Hematopoietic multipotent progenitor cell treated with erythropoietin and hydrocortisone succinate and interleukin-3 and kit ligand, for 6 days (in vitro differentiated cells): Measurements from ENCODE around the gene ZDHHC21.
A peak's percentile ranks its signal among the peaks of the same experiment; 100 is the strongest.
"Not testable (repeated sequence)": the region's sequence is repeated elsewhere in the genome, so short reads cannot be mapped to it uniquely, and the experiment has no call there.

Source experiments
- DNase-seq: peaks from one replicate; pipeline ENCODE4 v3.0.0-alpha.2; 2015

Gene ZDHHC21

DNA sequence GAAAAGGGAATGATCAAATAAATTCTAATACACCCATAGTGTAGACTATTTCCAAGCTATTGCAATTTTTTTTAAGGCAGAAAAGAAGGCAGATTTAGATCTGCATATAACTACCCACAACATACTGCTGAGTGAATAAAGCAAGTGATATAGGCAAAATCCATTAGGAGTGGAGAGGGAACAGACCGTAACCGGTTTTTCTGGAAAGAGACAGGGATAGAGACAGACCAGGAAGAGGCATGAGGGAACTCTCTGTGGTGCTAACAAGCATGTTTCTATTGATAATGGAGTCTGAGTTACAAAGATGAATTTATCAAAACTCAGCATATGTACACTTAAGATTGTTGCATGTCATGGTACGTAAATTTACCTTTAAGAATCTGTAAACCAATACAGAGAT lies 14.5 kb downstream of the ZDHHC21 start:
- no peak for DNase-seq

DNA sequence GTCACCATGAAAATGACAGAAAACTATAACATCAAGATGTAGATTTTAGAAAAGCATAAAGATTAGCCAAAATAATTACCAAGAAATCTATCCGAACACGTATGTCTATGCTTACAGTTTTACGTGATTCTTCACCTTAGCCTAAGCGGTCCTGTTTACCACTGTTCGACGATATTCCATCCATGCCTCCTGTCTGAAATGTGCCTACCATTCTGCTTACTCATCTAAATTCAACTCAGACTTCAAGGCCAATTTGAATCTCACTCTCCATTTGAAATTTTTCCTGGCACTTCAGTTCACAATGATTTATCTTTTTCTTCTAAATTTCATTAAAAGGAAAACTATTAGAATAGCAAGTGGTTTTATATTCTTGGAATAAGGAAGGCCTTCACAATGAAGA lies 15.4 kb downstream of the ZDHHC21 start:
- no peak for DNase-seq

- no peak for DNase-seq
These were observed 15.8 kb downstream of the ZDHHC21 start for GRCh38 chr9:14677396-14677795.

DNA sequence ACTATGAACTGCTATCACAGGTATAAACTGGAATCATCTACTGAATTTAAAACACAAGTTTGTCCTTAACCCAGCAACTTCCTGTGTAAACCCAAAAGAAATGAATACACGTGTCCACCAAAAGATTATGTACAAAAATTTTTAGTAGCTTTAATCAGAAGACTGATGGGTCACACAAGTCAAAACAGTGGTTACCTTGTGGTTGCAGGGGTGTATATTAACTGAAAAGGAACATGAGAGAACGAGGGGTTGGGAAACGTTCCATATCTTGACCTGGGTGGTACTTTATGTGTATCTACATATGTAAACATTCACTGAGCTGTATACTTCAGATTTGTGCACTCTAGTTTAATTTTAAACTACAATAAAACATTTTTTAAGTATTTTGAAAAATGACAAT lies 18.6 kb downstream of the ZDHHC21 start:
- DNase-seq: peak; percentile 20

DNA sequence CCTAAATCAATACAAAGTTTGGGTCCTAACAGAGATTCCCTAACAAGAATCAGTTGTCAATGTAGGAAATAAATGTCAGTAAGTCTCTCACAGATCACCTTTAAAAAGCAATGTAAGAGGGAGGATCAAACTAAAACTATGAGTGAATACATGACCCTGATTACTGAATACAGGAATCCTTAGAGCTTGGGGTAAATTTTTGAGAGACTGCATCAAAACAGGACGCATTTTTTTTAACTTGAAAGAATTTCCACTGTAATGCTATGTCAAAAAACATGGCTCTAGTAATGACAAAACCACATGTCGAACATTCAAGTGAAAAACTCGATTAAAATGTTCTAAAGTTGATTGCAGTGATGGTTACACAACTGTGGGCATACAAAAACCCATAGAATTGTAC lies 21.9 kb downstream of the ZDHHC21 start:
- DNase-seq: no peak

GRCh38 chr9:14670718-14671117 lies 22.5 kb downstream of the ZDHHC21 start:
- DNase-seq: no peak

GRCh38 chr9:14664022-14664421 lies 29.2 kb downstream of the ZDHHC21 start:
- not testable (repeated sequence) for DNase-seq

DNA sequence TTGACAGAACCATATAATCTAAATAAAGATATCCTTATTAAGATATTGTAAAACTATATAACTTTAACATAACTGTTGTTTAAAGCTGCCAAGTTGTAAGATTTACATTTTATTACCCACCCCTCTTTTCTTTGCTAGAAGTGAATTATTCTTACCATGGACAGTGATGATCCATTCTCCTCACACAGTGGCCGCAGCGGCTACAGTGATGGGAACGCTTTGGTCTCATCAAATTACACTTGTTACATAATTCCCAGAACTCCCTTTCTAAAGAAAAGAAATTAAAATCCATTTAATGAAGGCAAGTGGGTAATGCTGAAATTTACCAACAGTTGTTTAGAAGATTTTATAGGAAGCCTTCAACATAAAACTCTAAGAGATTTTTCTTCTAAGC lies 31.2 kb downstream of the ZDHHC21 start:
- DNase-seq: no peak

DNA sequence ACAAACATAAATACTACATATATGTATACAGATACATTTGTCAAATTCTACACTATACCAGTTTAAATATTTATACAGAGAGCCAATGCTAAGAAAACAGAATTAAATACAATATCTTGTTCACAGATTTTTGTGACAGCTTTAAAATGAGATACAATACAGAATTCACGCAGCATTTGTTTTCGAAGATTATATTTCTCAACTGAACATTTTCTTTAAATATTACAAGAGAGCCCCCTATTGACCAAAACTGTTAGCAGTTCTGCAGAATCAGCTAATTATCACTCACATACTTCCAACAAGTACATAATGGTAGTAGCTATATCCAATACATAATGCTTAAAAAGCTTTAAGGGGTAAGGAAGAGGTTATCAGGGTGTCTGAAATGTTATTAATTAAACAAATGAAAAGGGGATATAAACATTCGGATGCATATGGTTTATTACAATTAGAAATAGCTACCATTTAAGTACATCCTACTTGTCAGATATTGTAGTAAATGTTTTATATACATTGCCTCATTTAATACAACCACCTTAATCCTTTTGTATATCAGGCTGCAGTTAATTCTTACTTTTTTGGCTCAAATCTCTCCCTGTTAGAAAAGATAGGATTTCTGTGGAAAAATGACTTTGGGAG lies 31.7 kb downstream of the ZDHHC21 start:
- DNase-seq: peak; percentile 81

- no peak for DNase-seq
These were observed 32.5 kb downstream of the ZDHHC21 start for GRCh38 chr9:14660721-14661120.

- peak; percentile 9 for DNase-seq
These were observed 38.3 kb downstream of the ZDHHC21 start for GRCh38 chr9:14654932-14655331.

DNA sequence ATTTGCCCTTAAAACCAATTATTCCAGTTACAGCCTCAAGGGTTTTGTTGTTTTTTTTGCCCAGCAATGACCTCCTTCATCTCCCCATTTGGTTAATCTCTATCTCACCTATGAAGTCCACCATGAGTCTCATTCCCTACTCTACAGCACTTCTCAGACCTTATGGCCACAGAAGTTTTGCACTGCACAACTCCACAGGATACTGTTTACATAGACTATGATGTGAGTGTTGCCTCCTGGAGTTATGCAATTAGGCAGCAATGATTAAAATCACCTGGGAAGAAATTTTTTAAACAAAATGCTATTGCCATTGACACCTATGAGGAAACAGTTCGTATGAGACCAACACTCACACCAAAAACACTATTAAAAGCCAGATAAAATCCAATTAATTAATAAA lies 39.7 kb downstream of the ZDHHC21 start:
- no peak for DNase-seq

DNA sequence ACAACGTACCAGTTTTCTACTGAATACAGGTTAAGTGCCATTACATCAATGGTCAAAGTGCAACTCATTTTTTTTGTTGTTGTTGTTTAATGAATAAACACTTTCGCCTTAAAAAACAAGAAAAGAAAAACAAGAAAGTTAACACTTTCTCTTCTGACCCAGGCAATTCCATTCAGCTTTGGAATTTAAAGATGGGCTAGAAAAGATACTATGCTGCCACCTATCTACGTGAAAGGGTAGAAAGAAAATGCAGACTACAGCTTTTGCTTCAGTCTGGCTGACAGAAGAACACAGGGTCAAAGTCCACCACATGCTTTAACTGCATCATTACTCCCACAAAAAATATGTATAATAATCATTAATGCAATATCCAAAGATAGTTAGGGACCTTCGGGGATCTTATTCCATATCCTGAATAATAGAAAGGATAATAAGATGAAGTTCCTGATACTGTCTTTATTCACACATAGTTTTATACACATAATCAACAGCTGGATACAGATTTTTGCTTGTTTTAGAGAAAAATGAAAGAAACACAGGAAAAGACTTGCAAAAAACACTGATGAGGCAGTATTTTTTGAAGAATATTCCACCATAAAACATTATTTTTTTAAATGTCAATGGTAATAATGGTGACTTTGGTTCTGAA lies 40.4 kb downstream of the ZDHHC21 start:
- DNase-seq: peak; percentile 49

DNA sequence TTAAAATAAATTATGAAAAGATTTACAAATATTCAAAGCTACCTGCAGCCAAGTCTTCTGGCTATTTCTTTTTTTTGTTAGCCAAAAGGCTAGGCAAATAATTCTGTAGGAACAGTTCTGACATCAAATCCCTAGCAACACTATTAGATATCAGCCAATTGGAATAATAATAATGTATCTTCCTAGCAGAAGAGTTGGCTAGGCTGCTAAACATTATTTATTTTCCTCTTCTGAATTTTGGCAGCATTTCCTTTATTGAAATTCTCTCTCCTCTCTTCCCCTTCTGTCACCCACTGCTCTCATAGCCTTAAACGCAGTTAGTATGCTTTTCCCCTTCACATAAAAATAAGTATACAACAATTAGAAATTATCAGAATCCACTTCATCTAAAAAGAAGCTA lies 42.6 kb downstream of the ZDHHC21 start:
- DNase-seq: no peak

GRCh38 chr9:14645648-14646047 lies 47.6 kb downstream of the ZDHHC21 start:
- no peak for DNase-seq

GRCh38 chr9:14640967-14641366 lies 52.3 kb downstream of the ZDHHC21 start:
- DNase-seq: no peak

- DNase-seq: no peak
These were observed 52.9 kb downstream of the ZDHHC21 start for GRCh38 chr9:14640294-14640693.

- DNase-seq: no peak
These were observed 59.2 kb downstream of the ZDHHC21 start for GRCh38 chr9:14633906-14634565.

DNA sequence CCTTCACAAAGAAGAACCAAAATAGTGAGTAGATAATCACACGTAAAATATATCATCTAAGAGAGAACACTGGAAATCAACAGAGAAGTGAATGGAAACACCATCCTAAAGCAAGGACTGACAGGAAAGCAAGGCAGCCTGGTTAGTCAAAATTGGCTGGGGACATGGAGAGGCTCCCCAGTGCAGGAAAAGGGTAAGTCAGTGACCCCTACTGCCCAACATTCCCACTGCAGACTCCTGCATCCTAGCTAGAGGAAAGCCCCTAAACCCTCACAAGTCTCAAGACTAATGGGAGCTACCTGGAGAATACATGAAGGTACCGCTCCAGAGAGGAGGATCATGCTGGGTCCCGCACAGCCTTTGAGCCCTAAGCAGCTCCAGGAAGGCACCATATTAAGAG lies 60.1 kb downstream of the ZDHHC21 start:
- no peak for DNase-seq

GRCh38 chr9:14627513-14627912 lies 65.7 kb downstream of the ZDHHC21 start:
- DNase-seq: no peak

DNA sequence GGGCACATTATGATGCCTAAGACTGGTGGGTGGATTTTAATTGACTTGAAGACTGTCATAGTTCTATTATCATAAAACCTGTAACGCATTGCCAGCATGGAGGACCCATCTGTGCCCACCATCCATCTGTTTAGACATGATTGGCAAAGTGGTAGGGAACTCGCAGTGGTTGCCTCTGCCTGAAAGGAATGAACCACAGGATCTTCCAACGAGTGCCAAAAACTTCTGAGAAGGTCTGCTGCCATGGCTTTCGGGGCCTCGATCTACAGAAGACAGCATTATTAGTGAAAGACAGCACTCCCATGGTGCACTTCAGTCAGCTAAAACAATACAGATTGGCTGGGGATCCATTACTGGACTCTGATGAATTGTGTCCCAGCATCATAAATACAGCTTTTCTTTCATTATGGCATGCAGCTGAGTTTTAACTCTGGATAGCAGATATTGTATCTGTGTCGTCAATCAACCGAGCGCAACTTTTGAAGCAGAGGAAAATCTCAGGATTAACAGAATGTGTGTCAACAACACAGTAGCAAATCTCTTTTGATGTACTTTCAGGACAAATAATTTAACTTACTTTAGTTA lies 74.3 kb downstream of the ZDHHC21 start:
- no peak for DNase-seq

DNA sequence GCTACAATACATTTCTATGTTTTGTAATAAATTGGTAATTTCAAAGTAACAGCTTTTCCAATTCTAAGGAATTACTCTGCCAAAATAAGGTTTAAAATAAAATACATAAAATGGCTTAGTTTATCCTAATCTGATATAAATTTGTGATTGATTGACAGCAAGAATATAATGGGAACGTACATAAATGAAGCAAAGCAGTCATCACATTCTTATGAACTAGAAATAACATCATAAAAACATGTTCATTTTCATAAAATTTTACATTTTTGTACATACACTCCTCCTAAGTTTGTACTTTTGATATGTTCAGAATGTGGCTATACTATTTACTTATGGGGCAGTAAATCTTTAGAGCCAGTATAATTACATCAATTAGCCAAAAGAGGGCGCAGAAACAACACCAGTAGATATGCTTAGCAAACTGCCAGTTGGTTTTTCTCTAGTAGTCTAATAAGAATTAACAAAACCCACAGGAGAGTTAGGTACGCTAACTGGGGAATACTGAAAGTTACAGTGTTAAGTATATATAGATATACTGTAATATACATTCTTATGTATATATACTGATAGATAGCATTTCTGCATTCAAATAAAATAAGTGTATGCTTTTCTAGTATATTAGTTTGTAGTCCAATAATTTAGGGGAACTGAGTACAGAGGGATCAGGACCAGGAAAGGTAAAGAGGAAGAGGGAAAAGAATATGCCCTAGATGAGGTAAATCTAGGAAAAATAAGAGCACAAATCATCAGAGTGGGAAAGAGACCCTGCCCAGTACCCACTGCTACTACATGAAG lies 76.8 kb downstream of the ZDHHC21 start:
- peak; percentile 92 for DNase-seq

GRCh38 chr9:14608540-14608939 lies 84.7 kb downstream of the ZDHHC21 start:
- no peak for DNase-seq
